Osteoblast (primary cell): ENCODE results near the gene GPR156. TPM values are rescaled to one million over a fixed set of nuclear protein-coding genes. Genes with fewer than 3 reads are reported as not detected.
"Not testable (repeated sequence)": the region's sequence is repeated elsewhere in the genome, so short reads cannot be mapped to it uniquely, and the experiment has no call there.

Experiments
- DNase-seq: peaks from one replicate; pipeline ENCODE4 v3.0.0; 2011; ENCODE audit warnings: low spot score, mixed read lengths; ENCODE audit not compliant: insufficient read length; ENCODE audit errors: missing footprints
- H2AFZ ChIP-seq: 2 replicates; pipeline ENCODE4 v1.6.0; 2011; ENCODE audit warnings: mild to moderate bottlenecking, low read length
- H3K27ac ChIP-seq: 2 replicates; pipeline ENCODE4 v1.5.1; 2011; ENCODE audit warnings: mild to moderate bottlenecking, low read depth, low read length, moderate library complexity
- H3K27me3 ChIP-seq: 2 replicates; pipeline ENCODE4 v1.6.0; 2012; ENCODE audit warnings: mild to moderate bottlenecking, control low read depth, inconsistent platforms, low read length, moderate library complexity; ENCODE audit not compliant: insufficient read depth
- H3K36me3 ChIP-seq: 2 replicates; pipeline ENCODE4 v1.5.1; 2011; ENCODE audit warnings: mild to moderate bottlenecking, low read length, control low read depth, moderate library complexity; ENCODE audit not compliant: insufficient read depth
- H3K4me1 ChIP-seq: 2 replicates; pipeline ENCODE4 v1.5.1; 2011; ENCODE audit warnings: mild to moderate bottlenecking, low read length, control low read depth, moderate library complexity; ENCODE audit not compliant: insufficient read depth
- H3K4me2 ChIP-seq: 2 replicates; pipeline ENCODE4 v1.6.0; 2011; ENCODE audit warnings: mild to moderate bottlenecking, low read length; ENCODE audit not compliant: insufficient read depth
- H3K4me3 ChIP-seq: fragments of 200-600 bp; sonication (generic); 3 replicates; pipeline ENCODE4 v1.5.1; 2012; ENCODE audit warnings: mild to moderate bottlenecking, low read length, inconsistent platforms; ENCODE audit not compliant: insufficient read depth
- H3K79me2 ChIP-seq: 2 replicates; pipeline ENCODE4 v1.6.0; 2012; ENCODE audit warnings: mild to moderate bottlenecking, low read length, control low read depth, inconsistent platforms; ENCODE audit not compliant: insufficient read depth
- H3K9me3 ChIP-seq: 2 replicates; pipeline ENCODE4 v1.5.1; 2011; ENCODE audit warnings: low read depth, low read length, control low read depth
- H4K20me1 ChIP-seq: 2 replicates; pipeline ENCODE4 v1.6.0; 2012; ENCODE audit warnings: mild to moderate bottlenecking, low read length, control low read depth; ENCODE audit not compliant: insufficient read depth
- CTCF ChIP-seq: IDR thresholded peaks from 2 replicates; pipeline ENCODE4 v1.5.1; 2011; ENCODE audit warnings: mild to moderate bottlenecking, low read depth, low read length, moderate library complexity; ENCODE audit errors: extremely low read depth
- total RNA-seq: library from RNA; depleted of rRNA; stranded (reverse); fragments of >200 nt; gene quantifications from 2 replicates; pipeline ENCODE4 v1.2.3, GENCODE V29; 2012

Gene GPR156
- total RNA-seq, 1 donor = 1.4 TPM

- Histone ChIP-seq H3K27ac (no peak overlapping the region), H3K4me2 (no peak overlapping the region), H2AFZ (no peak overlapping the region), H4K20me1 (no peaks in the 10 kb centered on the region), H3K36me3 (no peaks in the 10 kb centered on the region), H3K27me3 (no peaks in the 10 kb centered on the region), H3K79me2 (no peaks in the 10 kb centered on the region), H3K4me3 (no peak overlapping the region), H3K4me1 (peaks cover 3% of the 10 kb centered on the region), H3K9me3 (no peaks in the 10 kb centered on the region)
- no peak for DNase-seq
- TF ChIP-seq CTCF = no peak
These were observed 14.0 kb upstream of the GPR156 start for GRCh38 chr3:120298996-120299395.

GRCh38 chr3:120291552-120291951 is 6.5 kb upstream of the GPR156 start:
- not testable (repeated sequence) for DNase-seq, H3K27me3 ChIP-seq

GRCh38 chr3:120289636-120290035 is 4.6 kb upstream of the GPR156 start:
- Histone ChIP-seq H3K79me2 (no peaks in the 10 kb centered on the region), H3K4me1 (no peaks in the 10 kb centered on the region), H3K27ac (no peak overlapping the region), H4K20me1 (no peaks in the 10 kb centered on the region), H2AFZ (no peak overlapping the region), H3K4me3 (no peak overlapping the region), H3K4me2 (no peak overlapping the region), H3K36me3 (no peaks in the 10 kb centered on the region), H3K27me3 (peaks cover 17% of the 10 kb centered on the region), H3K9me3 (peaks cover 2% of the 10 kb centered on the region)
- no peak for TF ChIP-seq CTCF
- no peak for DNase-seq

More at GRCh38 chr3:120291552-120291951, 6.5 kb upstream of the GPR156 start:
- not testable (repeated sequence) for H3K9me3 ChIP-seq, H3K4me2 ChIP-seq, H4K20me1 ChIP-seq, H2AFZ ChIP-seq, H3K4me1 ChIP-seq, H3K36me3 ChIP-seq, H3K79me2 ChIP-seq, H3K4me3 ChIP-seq, H3K27ac ChIP-seq

GRCh38 chr3:120286465-120286864 is 1.4 kb upstream of the GPR156 start:
- H3K4me1 ChIP-seq = no peaks in the 10 kb centered on the region
- H3K4me2 ChIP-seq = no peak overlapping the region
- H3K36me3 ChIP-seq = no peaks in the 10 kb centered on the region

More at GRCh38 chr3:120286465-120286864, 1.4 kb upstream of the GPR156 start:
- no peak for TF ChIP-seq CTCF
- DNase-seq = no peak
- no peaks in the 10 kb centered on the region for H3K79me2 ChIP-seq
- no peak overlapping the region for H3K27ac ChIP-seq
- H4K20me1 ChIP-seq = no peaks in the 10 kb centered on the region
- H2AFZ ChIP-seq = no peak overlapping the region
- no peak overlapping the region for H3K4me3 ChIP-seq
- peaks cover 37% of the 10 kb centered on the region for H3K27me3 ChIP-seq
- H3K9me3 ChIP-seq = no peaks in the 10 kb centered on the region
